Progenitor cell of endocrine pancreas (in vitro differentiated cells): Measurements from ENCODE around the gene MAN2A1. TPM values are rescaled to one million over a fixed set of nuclear protein-coding genes. Genes with fewer than 3 reads are reported as not detected.

ENCODE experiments used
- DNase-seq: peaks from one replicate; pipeline ENCODE4 v3.0.0; 2021; ENCODE audit warnings: low spot score; ENCODE audit not compliant: unreplicated experiment
- H3K27ac Mint-ChIP-seq: 2 replicates; pipeline ENCODE4 v1.8.0; 2021; ENCODE audit warnings: mild to moderate bottlenecking, moderate library complexity, mixed read lengths
- H3K27me3 Mint-ChIP-seq: 2 replicates; pipeline ENCODE4 v1.8.0; 2021; ENCODE audit warnings: mixed read lengths
- H3K36me3 Mint-ChIP-seq: 2 replicates; pipeline ENCODE4 v1.8.0; 2022; ENCODE audit warnings: mixed read lengths; ENCODE audit not compliant: insufficient read depth
- H3K4me1 Mint-ChIP-seq: 2 replicates; pipeline ENCODE4 v1.8.0; 2021; ENCODE audit warnings: low read depth, mixed read lengths
- H3K4me3 Mint-ChIP-seq: 2 replicates; pipeline ENCODE4 v1.8.0; 2021; ENCODE audit warnings: low read depth, mild to moderate bottlenecking, moderate library complexity, mixed read lengths
- H3K9me3 Mint-ChIP-seq: 2 replicates; pipeline ENCODE4 v1.8.0; 2021; ENCODE audit warnings: low read depth, mixed read lengths
- CTCF ChIP-seq: fragments of 200-600 bp; sonication (generic); IDR thresholded peaks from one replicate; pipeline ENCODE4 v1.5.0; 2021; ENCODE audit warnings: antibody characterized with exemption, mild to moderate bottlenecking; ENCODE audit not compliant: unreplicated experiment
- total RNA-seq: library from RNA; stranded (reverse); gene quantifications from 2 replicates; pipeline ENCODE4 v1.2.1, GENCODE V29; 2021

MAN2A1 gene
- total RNA-seq, 1 donor from 2014 or later: 41.9 TPM

GRCh38 chr5:109704282-109704952 lies 14.7 kb downstream of the MAN2A1 start:
- Mint-ChIP-seq H3K9me3 (no peaks in the 10 kb centered on the region), H3K27ac (no peak overlapping the region), H3K4me3 (no peak overlapping the region), H3K27me3 (no peaks in the 10 kb centered on the region), H3K4me1 (peaks cover 23% of the 10 kb centered on the region), H3K36me3 (peaks cover 6% of the 10 kb centered on the region)
- DNase-seq: no peak
- TF ChIP-seq CTCF: no peak

- H3K27ac Mint-ChIP-seq: no peak overlapping the region
- peaks cover 1% of the 10 kb centered on the region for H3K36me3 Mint-ChIP-seq
- H3K27me3 Mint-ChIP-seq: no peaks in the 10 kb centered on the region
- DNase-seq: no peak
- H3K4me3 Mint-ChIP-seq: no peak overlapping the region
- H3K9me3 Mint-ChIP-seq: no peaks in the 10 kb centered on the region
- peaks cover 23% of the 10 kb centered on the region for H3K4me1 Mint-ChIP-seq
- TF ChIP-seq CTCF: no peak
Measured at GRCh38 chr5:109705596-109705995, 15.9 kb downstream of the MAN2A1 start.

- no peak overlapping the region for H3K27ac Mint-ChIP-seq
- TF ChIP-seq CTCF: no peak
Measured at GRCh38 chr5:109706095-109706494, 16.4 kb downstream of the MAN2A1 start.

GRCh38 chr5:109707531-109707930 lies 17.8 kb downstream of the MAN2A1 start:
- Mint-ChIP-seq H3K36me3 (peaks cover 1% of the 10 kb centered on the region), H3K27ac (no peak overlapping the region), H3K4me1 (peaks cover 17% of the 10 kb centered on the region), H3K4me3 (no peak overlapping the region), H3K9me3 (peaks cover 3% of the 10 kb centered on the region), H3K27me3 (no peaks in the 10 kb centered on the region)
- TF ChIP-seq CTCF: no peak
- no peak for DNase-seq

More at GRCh38 chr5:109706095-109706494, 16.4 kb downstream of the MAN2A1 start:
- no peak for DNase-seq
- H3K4me3 Mint-ChIP-seq: no peak overlapping the region
- no peaks in the 10 kb centered on the region for H3K27me3 Mint-ChIP-seq
- peaks cover 1% of the 10 kb centered on the region for H3K36me3 Mint-ChIP-seq
- H3K9me3 Mint-ChIP-seq: peaks cover 2% of the 10 kb centered on the region
- H3K4me1 Mint-ChIP-seq: peaks cover 23% of the 10 kb centered on the region

- no peaks in the 10 kb centered on the region for H3K27me3 Mint-ChIP-seq
- H3K4me1 Mint-ChIP-seq: peaks cover 17% of the 10 kb centered on the region
- peaks cover 3% of the 10 kb centered on the region for H3K9me3 Mint-ChIP-seq
- H3K27ac Mint-ChIP-seq: no peak overlapping the region
- no peak for DNase-seq
- H3K4me3 Mint-ChIP-seq: no peak overlapping the region
- no peak for TF ChIP-seq CTCF
- peaks cover 1% of the 10 kb centered on the region for H3K36me3 Mint-ChIP-seq
Measured at GRCh38 chr5:109708813-109709212, 19.1 kb downstream of the MAN2A1 start.
